ENCODE data around the gene TMEM256. TPM values are rescaled to one million over a fixed set of nuclear protein-coding genes. Genes with fewer than 3 reads are reported as not detected.

TMEM256 gene
- polyA plus RNA-seq, 4 donors = 193 to 771 (median 385) TPM

- Histone ChIP-seq H3K27me3 (ENCODE audit: control insufficient read depth in 3 of 3, insufficient read depth in 3 of 3, low read length in 3 of 3) (peaks cover 3 to 89% (median 10%) of the 10 kb centered on the region in 3 donors), H3K4me1 (ENCODE audit: control insufficient read depth in 3 of 3, insufficient read depth in 2 of 3, low read depth in 1 of 3, low read length in 2 of 3) (peaks cover 0 to 52% (median 4%) of the 10 kb centered on the region in 3 donors), H3K36me3 (ENCODE audit: control insufficient read depth in 3 of 3, insufficient read depth in 2 of 3, low read depth in 1 of 3, low read length in 3 of 3) (peaks cover 0 to 2% (median 0%) of the 10 kb centered on the region in 3 donors), H3K9me3 (ENCODE audit: control insufficient read depth in 2 of 2, insufficient read depth in 1 of 2, low read depth in 1 of 2, low read length in 1 of 2) (no peaks in the 10 kb centered on the region), H3K4me3 (ENCODE audit: low read depth in 1 of 3, low read length in 3 of 3) (no peak overlapping the region), H3K27ac (ENCODE audit: low read depth in 1 of 3, low read length in 2 of 3) (no peak overlapping the region)
- 65 to 73% (median 67%) methylated on average over 7 of the region's 7 CpGs for WGBS, 3 donors
- no peak for FAIRE-seq
- no peak for DNase-seq
These were observed 37.4 kb upstream of the TMEM256 start for GRCh38 chr17:7441266-7441665.

GRCh38 chr17:7440834-7441195 is 36.9 kb upstream of the TMEM256 start:
- H3K36me3 ChIP-seq (ENCODE audit: control insufficient read depth in 3 of 3, insufficient read depth in 2 of 3, low read depth in 1 of 3, low read length in 3 of 3) = peaks cover 0 to 2% (median 0%) of the 10 kb centered on the region in 3 donors
- FAIRE-seq (no peak), DNase-seq (no peak)
- no peak overlapping the region for H3K4me3 ChIP-seq (ENCODE audit: low read depth in 1 of 3, low read length in 3 of 3)
- peaks cover 0 to 51% (median 4%) of the 10 kb centered on the region in 3 donors for H3K4me1 ChIP-seq (ENCODE audit: control insufficient read depth in 3 of 3, insufficient read depth in 2 of 3, low read depth in 1 of 3, low read length in 2 of 3)
- H3K27me3 ChIP-seq (ENCODE audit: control insufficient read depth in 3 of 3, insufficient read depth in 3 of 3, low read length in 3 of 3) = peaks cover 3 to 89% (median 10%) of the 10 kb centered on the region in 3 donors
- WGBS, 3 donors = 6 to 21% (median 11%) methylated on average over 7 to 12 of the region's 12 CpGs
- H3K9me3 ChIP-seq (ENCODE audit: control insufficient read depth in 2 of 2, insufficient read depth in 1 of 2, low read depth in 1 of 2, low read length in 1 of 2) = no peaks in the 10 kb centered on the region
- H3K27ac ChIP-seq (ENCODE audit: low read depth in 1 of 3, low read length in 2 of 3) = no peak overlapping the region

- H3K36me3 ChIP-seq (ENCODE audit: control insufficient read depth in 3 of 3, insufficient read depth in 2 of 3, low read depth in 1 of 3, low read length in 3 of 3) = peaks cover 0 to 2% (median 0%) of the 10 kb centered on the region in 3 donors
- 2 to 3% (median 2%) methylated on average over 42 to 46 of the region's 46 CpGs for WGBS, 3 donors
These were observed 36.4 kb upstream of the TMEM256 start for GRCh38 chr17:7440113-7440833.

GRCh38 chr17:7439462-7440112 is 35.7 kb upstream of the TMEM256 start, which contains the start of gene FGF11:
FGF11 (plus strand) TSS chr17:7439512; CDS start chr17:7439621, 109 bp downstream.
- no peaks in the 10 kb centered on the region for H3K9me3 ChIP-seq (ENCODE audit: control insufficient read depth in 2 of 2, insufficient read depth in 1 of 2, low read depth in 1 of 2, low read length in 1 of 2)
- no peak within 1 kb of the TSS for H3K27ac ChIP-seq (ENCODE audit: low read depth in 1 of 3, low read length in 2 of 3)
- WGBS, 3 donors = 2 to 4% (median 3%) methylated on average over 46 to 50 of the region's 50 CpGs
- H3K27me3 ChIP-seq (ENCODE audit: control insufficient read depth in 3 of 3, insufficient read depth in 3 of 3, low read length in 3 of 3) = peaks cover 3 to 81% (median 10%) of the 10 kb centered on the region in 3 donors
- peaks cover 0 to 2% (median 0%) of the 10 kb centered on the region in 3 donors for H3K36me3 ChIP-seq (ENCODE audit: control insufficient read depth in 3 of 3, insufficient read depth in 2 of 3, low read depth in 1 of 3, low read length in 3 of 3)
- peaks cover 0 to 41% (median 4%) of the 10 kb centered on the region in 3 donors for H3K4me1 ChIP-seq (ENCODE audit: control insufficient read depth in 3 of 3, insufficient read depth in 2 of 3, low read depth in 1 of 3, low read length in 2 of 3)
- DNase-seq = peak in 1 of 2 donors; percentile 50
- FAIRE-seq = no peak
- H3K4me3 ChIP-seq (ENCODE audit: low read depth in 1 of 3, low read length in 3 of 3) = peak within 1 kb of the TSS in 2 of 3 donors; percentile 33 to 38

More at GRCh38 chr17:7440113-7440833, 36.4 kb upstream of the TMEM256 start:
- no peak overlapping the region for H3K27ac ChIP-seq (ENCODE audit: low read depth in 1 of 3, low read length in 2 of 3)
- peaks cover 3 to 86% (median 10%) of the 10 kb centered on the region in 3 donors for H3K27me3 ChIP-seq (ENCODE audit: control insufficient read depth in 3 of 3, insufficient read depth in 3 of 3, low read length in 3 of 3)
- no peak for FAIRE-seq
- peaks cover 0 to 45% (median 4%) of the 10 kb centered on the region in 3 donors for H3K4me1 ChIP-seq (ENCODE audit: control insufficient read depth in 3 of 3, insufficient read depth in 2 of 3, low read depth in 1 of 3, low read length in 2 of 3)
- no peaks in the 10 kb centered on the region for H3K9me3 ChIP-seq (ENCODE audit: control insufficient read depth in 2 of 2, insufficient read depth in 1 of 2, low read depth in 1 of 2, low read length in 1 of 2)
- DNase-seq = peak; percentile 38 to 63
- H3K4me3 ChIP-seq (ENCODE audit: low read depth in 1 of 3, low read length in 3 of 3) = peak overlapping the region in 2 of 3 donors; percentile 22 to 38

- Histone ChIP-seq H3K36me3 (ENCODE audit: control insufficient read depth in 3 of 3, insufficient read depth in 2 of 3, low read depth in 1 of 3, low read length in 3 of 3) (peaks cover 0 to 2% (median 0%) of the 10 kb centered on the region in 3 donors), H3K4me3 (ENCODE audit: low read depth in 1 of 3, low read length in 3 of 3) (peak overlapping the region in 1 of 3 donors; percentile 28), H3K27ac (ENCODE audit: low read depth in 1 of 3, low read length in 2 of 3) (no peak overlapping the region), H3K9me3 (ENCODE audit: control insufficient read depth in 2 of 2, insufficient read depth in 1 of 2, low read depth in 1 of 2, low read length in 1 of 2) (no peaks in the 10 kb centered on the region), H3K27me3 (ENCODE audit: control insufficient read depth in 3 of 3, insufficient read depth in 3 of 3, low read length in 3 of 3) (peaks cover 3 to 79% (median 10%) of the 10 kb centered on the region in 3 donors), H3K4me1 (ENCODE audit: control insufficient read depth in 3 of 3, insufficient read depth in 2 of 3, low read depth in 1 of 3, low read length in 2 of 3) (peaks cover 0 to 41% (median 4%) of the 10 kb centered on the region in 3 donors)
- no peak for DNase-seq
- 43 to 50% (median 45%) methylated on average over 11 of the region's 11 CpGs for WGBS, 3 donors
- FAIRE-seq = no peak
These were observed 35.0 kb upstream of the TMEM256 start for GRCh38 chr17:7438656-7439460.

- DNase-seq = peak; percentile 40 to 71
- H3K27me3 ChIP-seq (ENCODE audit: control insufficient read depth in 3 of 3, insufficient read depth in 3 of 3, low read length in 3 of 3) = peaks cover 3 to 72% (median 10%) of the 10 kb centered on the region in 3 donors
- no peaks in the 10 kb centered on the region for H3K9me3 ChIP-seq (ENCODE audit: control insufficient read depth in 2 of 2, insufficient read depth in 1 of 2, low read depth in 1 of 2, low read length in 1 of 2)
- peaks cover 0 to 41% (median 4%) of the 10 kb centered on the region in 3 donors for H3K4me1 ChIP-seq (ENCODE audit: control insufficient read depth in 3 of 3, insufficient read depth in 2 of 3, low read depth in 1 of 3, low read length in 2 of 3)
- peak overlapping the region in 2 of 3 donors; percentile 28 to 31 for H3K4me3 ChIP-seq (ENCODE audit: low read depth in 1 of 3, low read length in 3 of 3)
- 14 to 17% (median 15%) methylated on average over 42 to 48 of the region's 48 CpGs for WGBS, 3 donors
- no peak for FAIRE-seq
- H3K27ac ChIP-seq (ENCODE audit: low read depth in 1 of 3, low read length in 2 of 3) = no peak overlapping the region
- peaks cover 0 to 2% (median 0%) of the 10 kb centered on the region in 3 donors for H3K36me3 ChIP-seq (ENCODE audit: control insufficient read depth in 3 of 3, insufficient read depth in 2 of 3, low read depth in 1 of 3, low read length in 3 of 3)
These were observed 34.2 kb upstream of the TMEM256 start for GRCh38 chr17:7437950-7438614.

- Histone ChIP-seq H3K4me1 (ENCODE audit: control insufficient read depth in 3 of 3, insufficient read depth in 2 of 3, low read depth in 1 of 3, low read length in 2 of 3) (peaks cover 0 to 41% (median 4%) of the 10 kb centered on the region in 3 donors), H3K9me3 (ENCODE audit: control insufficient read depth in 2 of 2, insufficient read depth in 1 of 2, low read depth in 1 of 2, low read length in 1 of 2) (no peaks in the 10 kb centered on the region), H3K36me3 (ENCODE audit: control insufficient read depth in 3 of 3, insufficient read depth in 2 of 3, low read depth in 1 of 3, low read length in 3 of 3) (peaks cover 0 to 2% (median 0%) of the 10 kb centered on the region in 3 donors), H3K27me3 (ENCODE audit: control insufficient read depth in 3 of 3, insufficient read depth in 3 of 3, low read length in 3 of 3) (peaks cover 3 to 65% (median 6%) of the 10 kb centered on the region in 3 donors), H3K4me3 (ENCODE audit: low read depth in 1 of 3, low read length in 3 of 3) (peak overlapping the region in 2 of 3 donors; percentile 28 to 71), H3K27ac (ENCODE audit: low read depth in 1 of 3, low read length in 2 of 3) (no peak overlapping the region)
- no peak for DNase-seq
- 32 to 42% (median 34%) methylated on average over 22 to 31 of the region's 31 CpGs for WGBS, 3 donors
- no peak for FAIRE-seq
These were observed 33.5 kb upstream of the TMEM256 start for GRCh38 chr17:7437369-7437863.

Measured in small intestine (tissue), 7 donors.